DND-41 (cell line): ENCODE results near the gene KRT7.

ENCODE experiments used
- ATAC-seq: fragments of 200-7000 bp; cut with Tn5 transposase; 3 replicates; pipeline ENCODE4 v1.9.1; 2021; ENCODE audit warnings: low read depth; ENCODE audit not compliant: insufficient read depth
- DNase-seq: peaks from one replicate; pipeline ENCODE4 v3.0.0-alpha.2; 2020
- H2AFZ ChIP-seq: 2 replicates; pipeline ENCODE4 v1.6.0; 2012; ENCODE audit warnings: low read depth, low read length
- H3K27ac ChIP-seq: 2 replicates; pipeline ENCODE4 v1.5.1; 2012; ENCODE audit warnings: low read length, inconsistent platforms
- H3K27me3 ChIP-seq: fragments of 200-600 bp; sonication (generic); 2 replicates; pipeline ENCODE4 v1.6.0; 2012; ENCODE audit warnings: low read length, mild to moderate bottlenecking, inconsistent platforms; ENCODE audit not compliant: insufficient read depth, poor library complexity
- H3K36me3 ChIP-seq: 2 replicates; pipeline ENCODE4 v1.5.1; 2012; ENCODE audit warnings: low read length, inconsistent platforms; ENCODE audit not compliant: insufficient read depth
- H3K4me1 ChIP-seq: 2 replicates; pipeline ENCODE4 v1.5.1; 2012; ENCODE audit warnings: mild to moderate bottlenecking, low read length; ENCODE audit not compliant: insufficient read depth
- H3K4me2 ChIP-seq: 2 replicates; pipeline ENCODE4 v1.6.0; 2012; ENCODE audit warnings: mild to moderate bottlenecking, moderate library complexity, low read length, inconsistent platforms; ENCODE audit not compliant: insufficient read depth
- H3K4me3 ChIP-seq, 2 experiments: fragments of 200-600 bp in 1 of 2; shearing (Covaris generic) in 1 of 2; 2 replicates each; pipeline ENCODE4 v1.5.1; 2012 to 2016; ENCODE audit warnings: inconsistent platforms in 2 of 2, low read length in 2 of 2, mild to moderate bottlenecking in 2 of 2, low read depth in 1 of 2, moderate library complexity in 1 of 2
- H3K79me2 ChIP-seq: 2 replicates; pipeline ENCODE4 v1.6.0; 2012; ENCODE audit warnings: low read length, inconsistent platforms; ENCODE audit not compliant: insufficient read depth
- H3K9ac ChIP-seq: 2 replicates; pipeline ENCODE4 v1.6.0; 2012; ENCODE audit warnings: low read depth, mild to moderate bottlenecking, inconsistent platforms, low read length, moderate library complexity
- H3K9me3 ChIP-seq: 2 replicates; pipeline ENCODE4 v1.5.1; 2012; ENCODE audit warnings: low read length, moderate library complexity, mild to moderate bottlenecking, inconsistent platforms; ENCODE audit not compliant: insufficient read depth, severe bottlenecking
- H4K20me1 ChIP-seq: 2 replicates; pipeline ENCODE4 v1.6.0; 2012; ENCODE audit warnings: low read length; ENCODE audit not compliant: insufficient read depth
- CTCF ChIP-seq: IDR thresholded peaks from 2 replicates; pipeline ENCODE4 v1.5.1; 2012; ENCODE audit warnings: borderline replicate concordance, low read length, moderate library complexity, mild to moderate bottlenecking; ENCODE audit not compliant: poor library complexity, severe bottlenecking; ENCODE audit errors: extremely low read depth
- EZH2 ChIP-seq: IDR thresholded peaks from 3 replicates; pipeline ENCODE4 v1.6.1; 2012; ENCODE audit warnings: borderline replicate concordance, low read depth, mild to moderate bottlenecking, moderate library complexity, low read length, inconsistent platforms; ENCODE audit not compliant: severe bottlenecking

The KRT7 gene

GRCh38 chr12:52187206-52187605 lies 45.8 kb upstream of the KRT7 start:
- H3K36me3 ChIP-seq, result no peaks in the 10 kb centered on the region
- no peaks in the 10 kb centered on the region for H3K79me2 ChIP-seq
- H3K4me3 ChIP-seq, result no peak overlapping the region
- no peaks in the 10 kb centered on the region for H3K4me1 ChIP-seq
- H2AFZ ChIP-seq, result no peak overlapping the region
- TF ChIP-seq EZH2, result no peak
- no peak for TF ChIP-seq CTCF
- H3K27me3 ChIP-seq, result peaks cover 19% of the 10 kb centered on the region
- no peak overlapping the region for H3K27ac ChIP-seq
- ATAC-seq, result no peak
- no peak overlapping the region for H3K9ac ChIP-seq
- DNase-seq, result no peak
- no peaks in the 10 kb centered on the region for H3K9me3 ChIP-seq
- peaks cover 15% of the 10 kb centered on the region for H4K20me1 ChIP-seq
- H3K4me2 ChIP-seq, result no peak overlapping the region

- H3K79me2 ChIP-seq, result no peaks in the 10 kb centered on the region
- H3K9ac ChIP-seq, result no peak overlapping the region
- H4K20me1 ChIP-seq, result peaks cover 15% of the 10 kb centered on the region
- ATAC-seq (no peak), DNase-seq (no peak)
- H3K27ac ChIP-seq, result no peak overlapping the region
- H3K4me2 ChIP-seq, result no peak overlapping the region
- TF ChIP-seq EZH2 (no peak), CTCF (no peak)
- H3K9me3 ChIP-seq, result no peaks in the 10 kb centered on the region
- peaks cover 16% of the 10 kb centered on the region for H3K27me3 ChIP-seq
- no peaks in the 10 kb centered on the region for H3K4me1 ChIP-seq
- H3K4me3 ChIP-seq, result no peak overlapping the region
- H3K36me3 ChIP-seq, result no peaks in the 10 kb centered on the region
- H2AFZ ChIP-seq, result no peak overlapping the region
Measured at GRCh38 chr12:52187640-52188039, 45.4 kb upstream of the KRT7 start.

GRCh38 chr12:52188658-52189057 lies 44.4 kb upstream of the KRT7 start:
- peaks cover 18% of the 10 kb centered on the region for H4K20me1 ChIP-seq
- peaks cover 16% of the 10 kb centered on the region for H3K27me3 ChIP-seq
- H3K36me3 ChIP-seq, result no peaks in the 10 kb centered on the region
- H3K79me2 ChIP-seq, result no peaks in the 10 kb centered on the region
- H3K4me2 ChIP-seq, result no peak overlapping the region
- no peaks in the 10 kb centered on the region for H3K4me1 ChIP-seq
- ATAC-seq (no peak), DNase-seq (no peak)
- H2AFZ ChIP-seq, result no peak overlapping the region
- H3K4me3 ChIP-seq, result no peak overlapping the region
- H3K27ac ChIP-seq, result no peak overlapping the region
- H3K9ac ChIP-seq, result no peak overlapping the region
- TF ChIP-seq CTCF (no peak), EZH2 (no peak)
- H3K9me3 ChIP-seq, result no peaks in the 10 kb centered on the region
